NK-92 treated with Interleukin-12 subunit alpha and Interleukin-12 subunit beta, amount 100 ng/mL, for 24 hours (cell line): ENCODE data around the gene MMP17.

Source experiments
- DNase-seq: peaks from one replicate; lab custom pipeline; 2025; lab: John Stamatoyannopoulos, UW

Gene MMP17

GRCh38 chr12:131850856-131851559 is 22.8 kb downstream of the MMP17 start:
- no peak for DNase-seq

- DNase-seq, result no peak
These were observed 23.8 kb downstream of the MMP17 start for GRCh38 chr12:131851741-131852550.

- no peak for DNase-seq
These were observed 24.5 kb downstream of the MMP17 start for GRCh38 chr12:131852551-131853299.

- no peak for DNase-seq
These were observed 25.9 kb downstream of the MMP17 start for GRCh38 chr12:131853832-131854797.

GRCh38 chr12:131854861-131855476 is 26.8 kb downstream of the MMP17 start:
- DNase-seq, result no peak

GRCh38 chr12:131855521-131856142 is 27.4 kb downstream of the MMP17 start:
- DNase-seq, result no peak

- no peak for DNase-seq
These were observed 28.3 kb downstream of the MMP17 start for GRCh38 chr12:131856366-131857097.

GRCh38 chr12:131857908-131858850 is 30.0 kb downstream of the MMP17 start:
- DNase-seq, result no peak

GRCh38 chr12:131860472-131861260 is 32.5 kb downstream of the MMP17 start:
- no peak for DNase-seq

GRCh38 chr12:131861261-131862083 is 33.3 kb downstream of the MMP17 start:
- DNase-seq, result no peak

GRCh38 chr12:131862084-131862441 is 33.9 kb downstream of the MMP17 start:
- no peak for DNase-seq

- DNase-seq, result no peak
These were observed 34.4 kb downstream of the MMP17 start for GRCh38 chr12:131862600-131862993.

- no peak for DNase-seq
These were observed 35.0 kb downstream of the MMP17 start for GRCh38 chr12:131862994-131863710.

GRCh38 chr12:131863711-131864396 is 35.7 kb downstream of the MMP17 start:
- DNase-seq, result no peak

GRCh38 chr12:131864469-131864868 is 36.3 kb downstream of the MMP17 start:
- DNase-seq, result no peak
